GM21447 (cell line): ENCODE measurements around the gene SS18L1.

ENCODE experiments used
- ATAC-seq: cut with Tn5 transposase; IDR thresholded peaks from one replicate; pipeline ENCODE4 v1.9.1; 2021; ENCODE audit not compliant: unreplicated experiment

The SS18L1 gene

DNA sequence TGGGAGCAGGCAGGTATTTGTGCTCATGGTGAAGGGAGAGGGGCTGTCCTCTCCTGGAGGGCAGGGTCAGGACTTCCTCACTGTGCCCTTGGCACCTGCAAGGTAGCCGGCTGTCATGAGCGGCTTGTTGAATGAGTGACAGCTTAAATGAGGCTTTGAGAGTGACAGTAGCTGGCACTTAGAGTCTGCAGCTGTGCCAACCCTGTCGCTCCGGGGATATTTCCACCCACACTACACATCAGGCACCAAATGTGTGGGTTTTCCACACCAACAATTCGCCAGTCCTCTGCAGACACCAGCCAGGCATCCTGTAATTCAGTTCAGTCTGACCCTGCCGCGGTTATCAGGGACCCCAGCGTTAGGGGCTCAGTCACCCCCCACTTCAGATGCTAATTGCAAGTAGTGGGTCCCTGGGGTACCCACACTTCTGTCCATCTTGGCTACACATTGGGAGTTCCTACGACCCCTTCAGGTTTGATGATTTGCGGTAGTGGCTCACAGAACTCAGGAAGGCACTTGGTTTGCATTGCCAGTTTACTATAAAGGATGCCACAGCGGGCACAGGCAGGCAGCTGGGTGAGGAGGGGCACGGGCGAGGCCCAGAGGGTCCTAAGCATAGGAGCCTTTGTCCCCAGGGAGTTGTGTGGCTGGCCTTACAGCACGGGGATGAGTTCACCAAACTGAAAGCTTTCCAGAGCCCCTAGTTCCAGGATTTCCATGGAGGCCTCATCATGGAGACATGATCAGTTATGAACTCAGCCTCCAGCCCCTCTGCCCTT lies 48.4 kb downstream of the SS18L1 start:
- ATAC-seq, result no peak

DNA sequence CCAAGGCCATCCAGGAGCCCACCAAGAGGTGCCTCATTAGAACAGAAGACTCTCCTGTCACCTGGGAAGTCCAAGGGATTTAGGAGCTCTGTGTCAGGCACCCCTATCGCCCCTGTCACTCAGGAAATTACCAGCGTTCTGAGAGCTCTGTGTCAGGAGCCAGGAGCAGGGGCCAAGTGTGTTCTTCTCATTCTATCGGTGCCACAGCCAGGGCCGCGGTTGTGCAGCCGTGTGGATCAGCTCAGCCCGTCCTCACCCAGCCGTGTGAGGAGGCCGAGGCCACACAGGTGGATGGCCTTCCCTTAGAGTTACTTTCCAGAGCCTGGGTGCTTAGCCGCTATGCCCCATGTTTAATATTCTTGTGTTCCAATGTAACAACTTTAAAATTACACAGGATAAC lies 49.1 kb downstream of the SS18L1 start:
- no peak for ATAC-seq

DNA sequence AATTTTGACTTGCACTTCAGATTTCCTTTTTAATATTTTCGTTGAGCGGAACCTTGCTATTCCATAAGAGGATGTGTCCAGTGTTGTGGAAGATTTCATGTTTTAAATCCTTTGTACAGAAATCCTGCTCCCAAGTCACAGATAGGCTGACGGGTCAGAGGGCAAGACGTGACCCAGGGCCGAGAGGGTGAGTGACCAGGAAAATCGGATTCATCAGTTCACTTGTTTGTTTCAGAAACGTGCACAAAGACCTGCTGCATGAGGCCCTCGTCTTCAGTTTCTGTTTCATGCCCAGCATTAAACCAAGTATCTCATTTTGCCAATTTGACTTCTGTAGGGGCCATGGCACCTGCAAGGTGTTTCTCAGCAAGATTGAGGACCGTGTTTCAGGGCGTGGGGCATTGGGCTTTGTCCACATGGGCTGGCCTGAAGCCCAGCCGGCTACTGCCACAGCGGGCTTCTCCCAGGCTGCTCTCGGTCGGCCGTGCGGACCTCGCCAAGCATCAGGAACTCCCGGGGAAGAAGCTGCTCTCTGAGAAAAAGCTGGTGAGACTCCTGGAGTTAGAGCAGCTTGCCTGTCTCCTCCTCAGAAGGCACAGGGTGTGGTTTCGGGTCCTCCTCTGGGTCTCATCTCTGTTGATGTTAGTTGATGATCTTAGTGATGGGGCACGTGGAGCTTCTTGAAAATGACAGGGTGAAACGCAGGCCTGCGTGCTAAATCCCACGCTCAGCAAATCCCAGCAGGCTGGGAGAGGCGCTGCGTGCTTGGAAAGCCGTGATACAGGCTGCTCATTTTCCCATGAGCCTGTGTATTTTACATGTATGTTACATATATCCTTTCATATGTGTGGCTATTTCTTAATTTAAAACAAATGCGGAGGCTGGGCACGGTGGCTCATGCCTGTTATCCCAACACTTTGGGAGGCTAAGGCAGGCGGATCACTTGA lies 49.8 kb downstream of the SS18L1 start:
- no peak for ATAC-seq

GRCh38 chr20:62195075-62195405 lies 51.5 kb downstream of the SS18L1 start:
- ATAC-seq, result no peak

- no peak for ATAC-seq
Measured at GRCh38 chr20:62195736-62196135, 52.2 kb downstream of the SS18L1 start.

- ATAC-seq, result no peak
Measured at GRCh38 chr20:62196286-62196685, 52.7 kb downstream of the SS18L1 start.

GRCh38 chr20:62197311-62197710 lies 53.7 kb downstream of the SS18L1 start:
- ATAC-seq, result no peak

DNA sequence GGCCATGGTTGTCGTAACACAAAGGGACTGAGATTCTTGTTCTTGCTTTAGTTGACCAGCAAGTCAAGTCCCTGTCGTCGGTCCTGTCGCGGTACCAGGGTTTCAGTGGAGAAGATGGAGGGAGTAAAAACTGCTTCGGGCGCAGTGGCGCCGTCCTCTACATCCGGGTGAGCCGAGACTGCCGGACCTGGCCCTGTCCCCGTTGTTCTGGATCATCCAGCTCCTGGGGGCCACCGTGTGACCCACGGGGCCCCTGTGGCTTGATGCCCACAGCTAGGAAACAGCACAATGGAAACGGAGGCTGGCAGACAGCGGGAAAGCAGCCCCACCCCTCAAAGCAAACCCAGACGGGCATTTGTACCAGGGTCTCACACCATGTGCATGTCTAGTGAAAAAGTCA lies 54.2 kb downstream of the SS18L1 start:
- ATAC-seq, result no peak

DNA sequence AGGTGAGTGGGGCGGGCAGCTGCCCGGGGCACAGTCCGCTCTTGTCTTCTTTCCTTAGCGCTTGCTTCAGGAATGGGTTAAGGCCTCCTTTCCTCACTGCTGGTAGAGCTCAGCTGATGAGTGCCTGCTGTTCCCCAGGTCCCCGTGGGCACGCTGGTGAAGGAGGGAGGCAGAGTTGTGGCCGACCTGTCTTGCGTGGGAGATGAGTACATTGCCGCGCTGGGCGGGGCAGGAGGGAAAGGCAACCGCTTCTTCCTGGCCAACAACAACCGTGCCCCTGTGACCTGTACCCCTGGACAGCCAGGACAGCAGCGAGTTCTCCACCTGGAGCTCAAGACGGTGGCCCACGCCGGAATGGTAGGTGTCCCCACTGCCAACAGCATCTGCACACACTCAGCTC lies 54.9 kb downstream of the SS18L1 start:
- ATAC-seq, result no peak

- no peak for ATAC-seq
Measured at GRCh38 chr20:62198931-62199330, 55.4 kb downstream of the SS18L1 start.

- ATAC-seq, result no peak
Measured at GRCh38 chr20:62200491-62201172, 57.1 kb downstream of the SS18L1 start.

DNA sequence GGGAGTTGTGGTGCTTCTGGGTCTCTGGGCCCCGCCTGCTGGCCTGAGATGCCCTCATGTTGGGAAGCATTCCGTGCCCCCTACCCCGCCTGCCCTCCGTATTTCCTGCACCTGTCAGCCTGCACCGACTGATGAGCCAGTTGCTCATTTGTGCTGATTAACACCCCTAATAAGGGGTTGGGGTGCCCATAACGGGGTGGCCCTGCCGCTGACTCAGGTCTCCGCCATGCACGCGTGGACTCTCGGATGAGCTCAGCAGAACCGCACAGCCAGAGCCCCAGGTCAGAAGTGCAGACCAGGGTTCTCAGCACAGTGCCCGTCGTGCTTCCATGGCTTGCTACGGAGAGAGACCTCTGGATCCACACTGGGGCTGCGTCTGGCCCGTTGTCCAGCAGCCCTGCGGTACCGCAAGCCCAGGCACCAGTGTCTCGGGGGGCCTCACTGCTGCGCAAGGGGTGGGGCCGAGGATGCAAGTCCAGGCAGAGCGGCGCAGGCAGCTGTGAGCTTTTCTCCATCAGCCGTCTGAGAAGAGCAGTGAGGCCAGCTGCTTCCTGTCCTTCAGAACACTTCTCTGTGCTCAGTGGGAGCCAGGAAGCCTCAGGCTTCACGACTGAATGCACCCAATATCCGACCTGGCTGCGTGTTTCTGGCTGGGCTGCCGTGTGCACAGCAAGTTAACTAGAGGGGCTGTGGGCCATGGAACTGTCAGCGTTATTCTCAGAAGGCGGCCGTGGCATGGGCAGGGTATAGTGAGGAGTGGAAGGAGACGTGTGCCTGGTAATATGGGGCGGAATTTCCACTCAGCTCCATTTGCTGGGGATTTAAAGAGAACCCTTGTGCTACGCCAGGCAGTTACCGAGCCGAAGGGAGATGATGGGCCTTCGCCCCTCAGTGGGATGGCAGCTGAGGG lies 57.9 kb downstream of the SS18L1 start:
- peak; percentile 78 for ATAC-seq

DNA sequence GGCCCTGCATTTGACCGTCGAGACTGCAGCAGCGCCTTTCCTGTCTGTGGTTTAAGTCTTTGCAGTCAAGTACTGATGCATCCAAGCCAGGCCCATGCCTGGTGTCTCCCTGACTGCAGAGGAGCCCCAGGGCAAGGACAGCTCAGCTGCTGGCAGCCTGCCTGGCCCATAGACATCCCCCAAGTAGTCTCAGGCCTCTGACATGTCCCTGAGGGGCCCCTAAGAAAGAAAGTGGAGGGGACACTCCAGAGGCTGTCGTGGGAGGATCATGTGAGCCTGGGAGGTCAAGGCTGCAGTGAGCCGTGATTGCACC lies 58.5 kb downstream of the SS18L1 start:
- ATAC-seq, result no peak

GRCh38 chr20:62202676-62203377 lies 59.3 kb downstream of the SS18L1 start:
- no peak for ATAC-seq

DNA sequence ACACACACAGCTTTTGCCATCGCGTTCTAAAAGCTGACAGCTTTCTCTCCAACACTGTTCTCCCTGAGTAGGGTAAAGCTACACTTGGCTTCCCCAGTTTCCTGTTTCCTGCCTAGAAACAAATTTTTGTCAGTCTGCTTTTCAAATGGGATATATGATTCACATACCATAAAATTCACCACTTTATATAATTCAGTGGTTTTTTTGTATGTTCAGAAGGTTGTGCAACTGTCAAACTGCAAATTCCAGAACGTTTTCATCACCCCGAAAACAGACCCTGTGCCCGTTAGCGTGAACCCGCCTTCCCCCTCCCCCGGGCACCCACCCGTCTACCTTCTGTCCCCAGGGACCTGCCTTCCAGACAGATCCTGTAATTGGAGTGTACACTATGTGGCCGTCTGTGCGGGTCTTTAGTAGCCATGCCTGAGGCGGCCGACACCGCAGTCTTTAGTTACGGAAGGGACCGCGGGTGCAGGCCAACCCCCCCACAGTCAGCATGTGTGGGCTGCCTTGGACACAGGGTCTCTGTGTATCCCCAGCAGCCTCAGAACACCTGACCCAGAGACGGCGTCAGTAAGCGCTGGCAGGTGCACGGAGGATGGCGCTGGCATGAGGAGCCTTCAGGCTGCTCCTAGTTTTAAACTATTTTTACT lies 59.9 kb downstream of the SS18L1 start:
- ATAC-seq, result no peak

GRCh38 chr20:62205618-62206387 lies 62.2 kb downstream of the SS18L1 start:
- no peak for ATAC-seq

GRCh38 chr20:62206388-62206775 lies 62.8 kb downstream of the SS18L1 start:
- no peak for ATAC-seq

DNA sequence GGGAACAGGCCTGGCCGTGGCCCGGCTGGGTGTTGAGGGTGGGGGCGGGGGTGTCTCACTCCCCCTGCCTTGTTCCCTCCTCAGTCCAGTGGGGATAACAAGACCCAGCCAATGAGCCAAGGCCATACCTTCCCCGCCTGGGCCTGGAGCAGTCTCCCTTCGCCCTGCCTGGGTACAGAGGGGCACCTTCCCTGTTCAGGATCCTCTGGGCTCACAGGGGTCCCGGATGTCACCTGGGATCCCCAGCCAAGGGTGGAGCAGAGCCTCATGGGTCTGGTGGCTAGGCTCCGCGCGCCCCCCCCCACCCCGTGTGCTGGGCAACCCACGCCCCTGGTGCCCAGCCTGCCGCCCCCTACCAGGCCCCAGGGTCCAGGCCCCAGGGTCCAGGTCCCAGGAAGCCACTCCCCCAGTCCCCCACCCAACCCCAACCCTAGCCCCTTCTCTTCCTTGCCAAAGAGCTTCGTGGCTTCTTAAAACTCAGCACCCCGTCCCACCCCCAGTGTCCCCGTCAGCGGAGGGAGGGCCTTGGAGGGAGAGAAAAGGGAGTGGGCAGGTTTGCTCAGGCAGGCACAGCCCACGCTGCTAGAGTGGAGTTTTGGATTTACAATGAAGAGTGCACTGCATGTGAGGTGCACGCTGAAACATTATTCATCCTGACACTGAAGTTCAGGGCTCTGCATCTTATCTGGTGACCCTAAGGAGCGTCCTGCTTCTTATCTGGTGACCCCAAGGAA lies 64.7 kb downstream of the SS18L1 start:
- ATAC-seq, result no peak
